HCEC 1CT (cell line): ENCODE measurements around the gene ADPGK.
"Not testable (repeated sequence)": the region's sequence is repeated elsewhere in the genome, so short reads cannot be mapped to it uniquely, and the experiment has no call there.

ENCODE experiments used
- DNase-seq: peaks from one replicate; pipeline ENCODE4 v3.0.0-alpha.2; 2017

ADPGK gene

DNA sequence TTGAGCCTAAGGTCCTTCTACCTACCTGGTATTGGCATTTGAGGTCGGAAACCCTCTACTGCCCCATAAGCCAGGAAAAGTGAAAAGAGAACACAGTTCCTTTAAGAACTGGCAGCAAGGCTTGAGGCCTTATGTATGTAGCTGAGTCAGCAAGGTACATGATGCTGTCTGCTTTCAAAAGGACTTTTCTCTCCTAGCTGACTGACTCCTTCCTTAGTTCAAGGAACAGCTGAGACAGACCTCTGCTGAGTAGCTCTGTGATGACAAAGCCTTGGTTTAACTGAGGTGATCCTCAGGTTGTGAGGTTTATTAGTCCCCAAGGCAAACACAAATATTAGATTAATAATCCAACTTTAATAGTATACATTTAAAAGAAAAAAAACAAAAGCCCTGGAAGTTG, 45.8 kb downstream of the ADPGK start:
- DNase-seq = no peak

DNA sequence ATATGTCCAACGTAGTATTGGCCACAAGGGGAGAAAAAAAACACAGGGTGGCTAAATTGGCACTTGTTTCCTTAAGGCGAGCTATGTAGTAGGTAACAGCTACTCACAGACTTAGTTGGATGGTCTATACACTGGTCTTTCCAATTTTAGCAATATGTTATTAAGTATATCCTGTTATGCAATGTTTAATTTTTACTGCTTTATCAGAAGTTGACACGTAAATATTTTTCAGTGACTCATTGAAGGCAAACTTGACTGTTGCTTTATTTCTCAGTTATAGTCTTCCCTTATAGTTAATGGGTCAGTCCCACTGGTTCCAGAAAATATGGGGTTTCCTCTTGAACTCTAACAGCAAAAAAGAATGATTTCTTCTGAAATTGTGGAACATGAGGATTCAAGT, 46.5 kb downstream of the ADPGK start:
- DNase-seq = peak; percentile 11

- no peak for DNase-seq
These were observed 48.4 kb downstream of the ADPGK start for GRCh38 chr15:72735111-72735510.

- DNase-seq = no peak
These were observed 49.4 kb downstream of the ADPGK start for GRCh38 chr15:72733941-72734738.

DNA sequence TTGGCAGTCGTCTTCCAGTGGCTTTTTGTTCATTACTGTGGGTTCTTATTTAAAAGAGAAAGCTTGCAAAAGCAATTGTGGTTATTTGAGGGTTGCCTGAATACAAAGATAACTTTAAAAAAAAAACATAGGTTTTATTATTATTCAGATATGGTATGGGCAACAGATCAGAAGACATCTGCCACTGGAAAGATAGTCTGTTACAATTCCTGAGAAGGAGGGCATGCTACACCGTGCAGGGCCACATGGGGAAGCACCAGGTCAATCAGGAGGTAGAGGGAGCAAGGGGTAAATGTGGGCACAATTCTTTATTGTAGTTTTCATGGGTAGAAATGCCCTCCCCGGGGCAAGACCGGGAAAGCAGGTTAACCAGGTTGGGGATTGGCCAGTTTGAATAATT, 51.0 kb downstream of the ADPGK start:
- DNase-seq = no peak

DNA sequence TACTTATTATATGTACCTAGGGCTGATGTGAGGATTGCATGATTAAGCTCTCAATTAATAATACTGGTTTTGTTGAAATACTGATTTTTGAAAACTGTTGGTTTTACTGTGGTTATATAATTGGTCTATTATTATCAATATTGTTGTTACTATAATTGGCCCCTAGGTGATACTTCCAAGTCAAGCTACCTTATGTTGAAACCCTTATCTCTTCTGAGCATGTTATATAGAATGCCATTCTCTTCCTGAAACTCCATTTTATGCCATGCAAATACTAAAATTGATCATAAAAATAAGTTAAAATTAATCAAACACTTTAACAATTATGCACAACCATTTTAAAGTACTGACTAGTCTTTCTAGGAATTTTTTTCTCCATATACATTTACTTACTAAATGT, 51.5 kb downstream of the ADPGK start:
- DNase-seq = no peak

DNA sequence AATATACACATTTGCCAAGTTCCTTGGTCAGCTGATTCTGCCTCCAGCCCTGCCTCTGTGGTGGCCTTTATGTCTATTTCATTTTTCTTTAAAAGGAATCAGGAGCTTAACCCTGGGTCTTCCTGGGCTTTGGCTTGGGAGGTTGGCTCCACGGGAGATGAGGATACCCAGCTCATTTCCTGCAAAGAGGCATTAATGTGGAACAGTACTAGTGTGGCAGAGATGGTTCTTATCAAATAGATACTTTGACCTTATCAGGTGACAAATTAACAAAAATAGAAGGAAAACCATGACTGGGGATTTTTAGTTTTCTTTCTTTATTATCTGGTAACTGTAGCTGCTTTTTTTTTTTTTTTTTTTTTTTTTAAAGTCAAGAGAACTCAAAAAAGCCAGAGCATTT, 54.7 kb downstream of the ADPGK start:
- no peak for DNase-seq

DNA sequence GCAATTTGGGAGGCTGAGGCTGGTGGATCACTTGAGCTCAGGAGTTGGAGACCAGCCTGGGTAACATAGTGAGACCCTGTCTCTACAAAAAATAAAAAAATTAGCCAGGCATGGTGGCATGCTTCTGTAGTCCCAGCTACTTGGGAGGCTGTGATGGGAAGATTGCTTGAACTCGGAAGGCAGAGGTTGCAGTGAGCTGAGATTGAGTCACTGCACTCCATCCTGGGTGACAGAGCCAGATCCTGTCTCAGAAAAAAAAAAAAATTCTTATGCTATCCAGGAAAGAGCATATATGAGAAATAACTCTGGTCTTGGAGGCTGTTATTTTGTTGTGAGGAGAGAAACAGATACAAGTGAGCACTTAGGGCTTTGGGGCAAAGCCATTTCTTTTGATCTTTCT, 55.3 kb downstream of the ADPGK start:
- DNase-seq = peak; percentile 32

- DNase-seq = no peak
These were observed 56.4 kb downstream of the ADPGK start for GRCh38 chr15:72727154-72727553.

- DNase-seq = not testable (repeated sequence)
These were observed 57.7 kb downstream of the ADPGK start for GRCh38 chr15:72725851-72726250.

DNA sequence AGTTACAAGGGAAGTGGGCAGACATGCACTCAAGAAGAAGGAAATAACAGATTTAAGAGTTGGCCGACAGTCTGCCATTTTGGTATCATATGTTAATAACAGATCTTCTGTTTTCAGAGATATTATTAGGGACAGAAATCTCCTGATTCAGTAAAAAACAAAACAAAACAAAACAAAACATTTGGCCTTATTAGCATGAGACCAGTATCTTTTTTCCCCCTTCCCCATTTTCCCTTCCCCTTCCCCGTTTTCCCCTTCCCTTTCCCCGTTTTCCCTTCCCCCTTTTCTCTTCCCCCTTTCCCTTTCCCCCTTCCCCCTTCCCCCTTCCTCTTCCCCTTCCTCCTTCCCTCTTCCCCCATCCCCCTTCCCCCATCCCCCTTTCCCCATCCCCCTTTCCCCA, 58.1 kb downstream of the ADPGK start:
- DNase-seq = no peak

DNA sequence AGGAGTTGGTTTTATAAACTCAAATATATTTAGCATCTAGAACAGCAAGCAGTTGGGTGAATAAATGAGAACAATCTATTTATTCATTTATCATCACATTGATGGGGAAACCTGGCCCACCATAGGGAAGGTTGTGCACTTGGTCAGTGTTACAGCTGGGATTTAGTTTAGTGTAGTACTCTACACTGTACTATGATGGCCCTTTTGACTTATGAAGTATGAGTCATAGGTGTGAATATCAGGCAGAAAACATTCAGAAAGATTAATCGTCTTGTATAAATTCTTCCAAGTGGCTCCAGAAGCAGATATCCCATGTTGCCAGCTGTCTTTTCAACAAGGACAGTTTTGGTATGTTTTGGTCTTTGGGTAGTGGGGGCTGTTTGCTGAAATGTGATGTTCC, 59.5 kb downstream of the ADPGK start:
- DNase-seq = peak; percentile 31

DNA sequence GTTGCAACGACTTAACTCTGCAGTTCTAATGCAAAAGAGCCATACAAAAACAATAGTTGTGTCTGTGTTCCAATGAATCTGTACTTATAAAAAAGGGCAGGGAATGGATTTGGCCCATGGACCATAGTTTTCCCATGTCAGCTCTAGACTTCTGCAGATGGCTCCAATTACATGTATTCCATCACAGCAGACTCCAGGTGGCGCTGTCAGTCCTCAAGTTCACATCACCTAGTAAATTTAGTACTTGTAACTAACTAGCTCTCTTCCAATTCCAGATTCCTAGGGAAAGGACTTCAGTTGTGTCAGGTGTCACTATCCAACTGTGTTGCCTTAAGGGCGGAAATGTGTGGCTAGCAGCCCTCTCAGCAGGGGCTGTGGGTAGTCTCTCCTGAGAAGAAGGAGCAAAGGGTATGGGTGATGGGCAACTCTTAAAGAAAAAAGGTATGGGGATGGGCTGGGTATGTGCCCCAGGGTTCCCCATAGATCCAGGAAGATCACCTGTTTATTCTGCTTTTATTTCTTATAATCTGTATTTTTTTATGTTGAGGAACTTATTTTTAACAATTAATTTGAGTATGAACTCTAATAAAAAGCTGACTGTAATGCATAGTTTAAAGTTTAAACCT, 61.4 kb downstream of the ADPGK start:
- peak; percentile 55 for DNase-seq

DNA sequence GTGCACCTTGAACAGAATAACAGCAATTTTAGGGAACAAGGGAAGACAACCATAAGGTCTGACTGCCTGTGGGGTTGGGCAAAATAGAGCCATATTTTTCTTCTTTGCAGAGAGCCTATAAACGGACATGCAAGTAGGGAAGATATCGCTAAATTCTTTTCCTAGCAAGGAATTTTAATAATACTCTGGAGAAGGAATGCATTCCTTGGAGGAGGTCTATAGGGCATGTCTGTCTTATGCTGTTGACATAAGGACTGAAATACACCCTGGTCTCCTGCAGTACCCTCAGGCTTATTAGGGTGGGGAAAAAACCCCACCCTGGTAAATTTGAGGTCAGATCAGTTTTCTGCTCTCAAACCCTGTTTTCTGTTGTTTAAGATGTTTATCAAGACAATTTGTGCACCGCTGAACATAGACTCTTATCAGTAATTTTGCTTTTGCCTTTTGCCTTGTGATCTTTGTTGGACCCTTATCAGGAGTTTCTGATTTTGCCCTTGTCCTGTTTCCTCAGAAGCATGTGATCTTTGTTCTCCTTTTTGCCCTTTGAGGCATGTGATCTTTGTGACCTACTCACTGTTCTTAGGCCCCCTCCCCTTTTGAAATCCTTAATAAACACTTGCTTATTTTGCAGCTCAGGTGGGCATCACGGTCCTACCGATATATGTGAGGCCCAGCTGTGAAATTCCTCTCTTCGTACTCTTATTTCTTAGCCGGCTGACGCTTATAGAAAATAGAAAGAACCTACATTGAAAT, 74.8 kb downstream of the ADPGK start:
- DNase-seq = not testable (repeated sequence)

DNA sequence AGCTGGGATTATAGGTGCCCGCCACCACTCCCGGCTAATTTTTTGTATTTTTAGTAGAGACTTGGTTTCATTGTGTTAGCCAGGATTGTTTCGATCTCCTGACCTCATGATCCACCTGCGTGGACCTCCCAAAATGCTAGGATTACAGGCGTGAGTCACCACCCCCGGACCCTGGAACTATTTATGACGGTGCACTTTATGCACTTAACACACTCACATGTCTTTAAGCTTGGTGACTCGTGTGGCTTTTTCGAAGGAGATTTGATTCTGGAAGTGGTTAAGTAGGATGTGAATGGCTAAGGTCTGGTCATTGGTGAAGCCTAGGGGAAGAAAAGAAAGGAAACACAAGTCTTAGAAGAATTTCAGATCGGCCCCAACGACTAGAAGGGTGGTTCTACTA, 77.3 kb downstream of the ADPGK start:
- DNase-seq = peak; percentile 50
